H1 (cell line): ENCODE measurements around the gene TDRD9.

ENCODE experiments used
- BRCA1 ChIP-seq: IDR thresholded peaks from 2 replicates; pipeline ENCODE4 v1.6.1; 2012; ENCODE audit warnings: low read depth, low read length, improper control_type of control experiment
- CHD1 ChIP-seq: IDR thresholded peaks from 2 replicates; pipeline ENCODE4 v1.6.1; 2012; ENCODE audit warnings: low read depth, low read length, improper control_type of control experiment
- CHD2 ChIP-seq: IDR thresholded peaks from 2 replicates; pipeline ENCODE4 v1.6.1; 2012; ENCODE audit warnings: low read length, improper control_type of control experiment
- EZH2 ChIP-seq: fragments of 200-600 bp; sonication (generic); IDR thresholded peaks from 2 replicates; pipeline ENCODE4 v1.7.1; 2012; ENCODE audit warnings: low read depth, mild to moderate bottlenecking, moderate library complexity, low read length, inconsistent platforms; ENCODE audit not compliant: severe bottlenecking
- JUN ChIP-seq: IDR thresholded peaks from 2 replicates; pipeline ENCODE4 v1.6.1; 2011; ENCODE audit warnings: low read depth, mild to moderate bottlenecking, improper control_type of control experiment, low read length
- JUND ChIP-seq: IDR thresholded peaks from 2 replicates; pipeline ENCODE4 v1.6.1; 2011; ENCODE audit warnings: mild to moderate bottlenecking, improper control_type of control experiment, low read length
- KDM1A ChIP-seq: fragments of 200-600, 300-600 bp; sonication (generic); IDR thresholded peaks from 2 replicates; pipeline ENCODE4 v1.7.1; 2016; ENCODE audit warnings: mild to moderate bottlenecking, low read length, borderline replicate concordance
- KDM5A ChIP-seq: fragments of 200-600 bp; IDR thresholded peaks from 2 replicates; pipeline ENCODE4 v1.7.1; 2012; ENCODE audit warnings: mild to moderate bottlenecking, low read length, inconsistent platforms, mixed read lengths
- RFX5 ChIP-seq: IDR thresholded peaks from 2 replicates; pipeline ENCODE4 v1.6.1; 2011; ENCODE audit warnings: low read depth, low read length, improper control_type of control experiment, borderline replicate concordance
- TAF1 ChIP-seq: IDR thresholded peaks from 2 replicates; pipeline ENCODE4 v1.6.1; 2011; ENCODE audit warnings: mild to moderate bottlenecking, low read depth, low read length
- TBP ChIP-seq: IDR thresholded peaks from 2 replicates; pipeline ENCODE4 v1.6.1; 2011; ENCODE audit warnings: low read depth, low read length, improper control_type of control experiment
- TF ChIP-seq, protein P1 (sequence below), 3 experiments: IDR thresholded peaks; 1 replicate in 2 of 3; 2 replicates in 1 of 3; pipeline versions ENCODE4 v1.5.1 to v1.6.1; 2011; ENCODE audit warnings: low read length in 3 of 3, mild to moderate bottlenecking in 3 of 3, inconsistent platforms in 2 of 3, low read depth in 1 of 3, moderate library complexity in 1 of 3; ENCODE audit not compliant: insufficient read depth in 1 of 3; ENCODE audit errors: control extremely low read depth in 1 of 3

DNA sequence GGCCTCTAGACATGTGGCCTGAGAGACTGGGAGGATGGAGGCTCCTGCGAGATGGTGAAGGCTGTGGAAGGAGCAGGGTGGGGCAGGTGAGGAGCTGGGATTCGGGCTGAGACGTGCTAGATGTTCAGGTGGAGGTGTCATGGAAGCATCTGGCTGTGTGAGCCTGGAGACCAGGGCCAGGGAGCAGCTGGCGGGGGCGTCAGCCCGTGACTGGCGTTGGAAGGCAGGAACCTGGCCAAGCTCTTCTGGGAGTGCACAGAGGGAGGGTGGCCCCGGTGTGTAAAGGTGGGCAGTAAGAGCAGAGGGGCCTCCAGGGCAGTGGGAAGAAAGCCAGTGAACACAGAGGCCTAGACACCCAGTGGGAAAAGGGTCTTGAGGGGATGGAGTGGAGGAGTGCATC is 69.1 kb downstream of the TDRD9 start:
- TF ChIP-seq TBP = no peak
- no peak for TF ChIP-seq CHD2
- TF ChIP-seq KDM5A = no peak
- TF ChIP-seq JUN = no peak
- TF ChIP-seq BRCA1 = no peak
- TF ChIP-seq TAF1 = no peak
- TF ChIP-seq, protein P1, sequence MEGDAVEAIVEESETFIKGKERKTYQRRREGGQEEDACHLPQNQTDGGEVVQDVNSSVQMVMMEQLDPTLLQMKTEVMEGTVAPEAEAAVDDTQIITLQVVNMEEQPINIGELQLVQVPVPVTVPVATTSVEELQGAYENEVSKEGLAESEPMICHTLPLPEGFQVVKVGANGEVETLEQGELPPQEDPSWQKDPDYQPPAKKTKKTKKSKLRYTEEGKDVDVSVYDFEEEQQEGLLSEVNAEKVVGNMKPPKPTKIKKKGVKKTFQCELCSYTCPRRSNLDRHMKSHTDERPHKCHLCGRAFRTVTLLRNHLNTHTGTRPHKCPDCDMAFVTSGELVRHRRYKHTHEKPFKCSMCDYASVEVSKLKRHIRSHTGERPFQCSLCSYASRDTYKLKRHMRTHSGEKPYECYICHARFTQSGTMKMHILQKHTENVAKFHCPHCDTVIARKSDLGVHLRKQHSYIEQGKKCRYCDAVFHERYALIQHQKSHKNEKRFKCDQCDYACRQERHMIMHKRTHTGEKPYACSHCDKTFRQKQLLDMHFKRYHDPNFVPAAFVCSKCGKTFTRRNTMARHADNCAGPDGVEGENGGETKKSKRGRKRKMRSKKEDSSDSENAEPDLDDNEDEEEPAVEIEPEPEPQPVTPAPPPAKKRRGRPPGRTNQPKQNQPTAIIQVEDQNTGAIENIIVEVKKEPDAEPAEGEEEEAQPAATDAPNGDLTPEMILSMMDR (IDR thresholded peaks at IDR 0.05; ENCODE audit: control extremely low read depth in 1 of 3, insufficient read depth in 1 of 3, low read depth in 1 of 3, low read length in 3 of 3) = no peak
- no peak for TF ChIP-seq JUND
- TF ChIP-seq CHD1 = no peak
- no peak for TF ChIP-seq EZH2
- no peak for TF ChIP-seq RFX5
- TF ChIP-seq KDM1A = no peak
